Measurements from ENCODE around the gene RND3. TPM values are rescaled to one million over a fixed set of nuclear protein-coding genes. Genes with fewer than 3 reads are reported as not detected.
A peak's percentile ranks its signal among the peaks of the same experiment; 100 is the strongest.

Gene RND3
- total and polyA plus RNA-seq, 10 of the 15 experiments (the other 5 are each of a cell fraction or from before 2014, with no cell fraction given) = 0.38 to 18.3 (median 0.93) TPM

- no peak overlapping the region for H2AFZ ChIP-seq (ENCODE audit: control insufficient read depth, low read depth, low read length)
- ChIA-PET POLR2A (interaction anchor here (0.6 to 7.0 kb wide), 6 partner anchors 13 to 299 kb away, joined by 3 to 45 read pairs (median 4); no protein-coding TSS in a partner anchor), SMC1A (ENCODE audit: uncharacterized antibody, unreplicated experiment) (interaction anchor here (0.8 to 6.5 kb wide), 14 partner anchors 10 to 673 kb away, joined by 3 to 66 read pairs (median 4); no protein-coding TSS in a partner anchor), CTCF (interaction anchor here (0.6 to 3.2 kb wide), 13 partner anchors 10 to 139 kb away, joined by 3 to 15 read pairs (median 4); no protein-coding TSS in a partner anchor), RAD21 (ENCODE audit: unreplicated experiment) (interaction anchor here (0.7 to 11.2 kb wide), 16 partner anchors 8 to 345 kb away, joined by 3 to 143 read pairs (median 5); no protein-coding TSS in a partner anchor)
- WGBS (ENCODE audit: insufficient coverage, insufficient replicate concordance, low lambda C conversion rate, missing lambda C conversion rate) = 3% methylated on average over 2 of the region's 2 CpGs
- no peaks in the 10 kb centered on the region; a peak in 1 of 4 replicates for H3K27me3 ChIP-seq (replicated peaks in 1 of 2; ENCODE audit: control insufficient read depth in 2 of 2, insufficient read depth in 2 of 2, low read length in 1 of 2)
- H3K27ac ChIP-seq (ENCODE audit: control insufficient read depth, insufficient read depth) = no peak overlapping the region
- FAIRE-seq (no peak), ATAC-seq (peak; percentile 85), DNase-seq (ENCODE audit: low read depth, low spot score) (no peak)
- in situ Hi-C loops (cut with MboI) (no loop called here), intact Hi-C loops (cut with micrococcal nuclease; ENCODE audit: unreplicated experiment) (loop anchor here (5.0 kb wide), 1 partner anchor 340 kb away; no protein-coding TSS in a partner anchor)
- H4K20me1 ChIP-seq (ENCODE audit: control insufficient read depth, insufficient read depth) = no peaks in the 10 kb centered on the region; the same call in 1 of the 2 replicates
- H3K9ac ChIP-seq (ENCODE audit: control insufficient read depth, insufficient read depth, low read length) = no peak overlapping the region
- TF ChIP-seq PBX3 (IDR thresholded peaks at IDR 0.05; ENCODE audit: insufficient replicate concordance, low read depth, low read length) (no peak), IKZF1 (conservative IDR thresholded peaks at IDR 0.05) (peak; percentile 64; the same call in 1 of the 2 replicates), IKZF2 (IDR thresholded peaks at IDR 0.05) (peak; percentile 49 to 67; a peak in 2 of 4 replicates), RB1 (IDR thresholded peaks at IDR 0.05; ENCODE audit: borderline replicate concordance) (no peak), MEF2B (IDR thresholded peaks at IDR 0.05; ENCODE audit: partially characterized antibody, poor library complexity, severe bottlenecking) (peak; percentile 54), ATF7 (IDR thresholded peaks at IDR 0.05; ENCODE audit: low read depth) (peak; percentile 74), DPF2 (IDR thresholded peaks at IDR 0.05) (peak; percentile 71), SPI1 (IDR thresholded peaks at IDR 0.05; ENCODE audit: borderline replicate concordance, insufficient read depth, low read depth, low read length) (peak; percentile 82), EP300 (IDR thresholded peaks at IDR 0.05; ENCODE audit: borderline replicate concordance in 1 of 2, control insufficient read depth in 1 of 2, low read depth in 2 of 2, low read length in 2 of 2) (peak in 1 of 2 experiments; percentile 26; a peak in 1 of 4 replicates), HCFC1 (IDR thresholded peaks at IDR 0.05; ENCODE audit: low read length) (no peak), NFYA (IDR thresholded peaks at IDR 0.05; ENCODE audit: borderline replicate concordance, low read depth, low read length) (no peak), MTA2 (IDR thresholded peaks at IDR 0.05; ENCODE audit: low read depth) (peak; percentile 64; the same call in 1 of the 2 replicates), BACH1 (IDR thresholded peaks at IDR 0.05; ENCODE audit: borderline replicate concordance) (peak; percentile 50; the same call in 1 of the 2 replicates), TBL1XR1 (IDR thresholded peaks at IDR 0.05; ENCODE audit: low read depth, low read length) (no peak), POU2F2 (IDR thresholded peaks at IDR 0.05; ENCODE audit: borderline replicate concordance, low read depth, low read length) (no peak), TCF7 (IDR thresholded peaks at IDR 0.05; ENCODE audit: borderline replicate concordance) (no peak), NR2F1 (conservative IDR thresholded peaks at IDR 0.05) (peak; percentile 85), BHLHE40 (IDR thresholded peaks at IDR 0.05; ENCODE audit: borderline replicate concordance in 1 of 2, low read depth in 2 of 2, low read length in 1 of 2) (peak in 1 of 2 experiments; percentile 48; a peak in 1 of 4 replicates)
- H3K4me2 ChIP-seq (ENCODE audit: control insufficient read depth, insufficient read depth) = no peak overlapping the region
- no peaks in the 10 kb centered on the region for H3K4me1 ChIP-seq (ENCODE audit: control insufficient read depth, insufficient read depth, low read length)
- no peaks in the 10 kb centered on the region for H3K36me3 ChIP-seq (ENCODE audit: control insufficient read depth in 2 of 2, insufficient read depth in 2 of 2, low read length in 1 of 2)
- BruUV-seq (replicated peaks) = no TSS peak
- no peaks in the 10 kb centered on the region for H3K79me2 ChIP-seq (ENCODE audit: control insufficient read depth, insufficient read depth, low read length)
- no peak overlapping the region for H3K4me3 ChIP-seq
- no peaks in the 10 kb centered on the region for H3K9me3 ChIP-seq (replicated peaks; ENCODE audit: control insufficient read depth, insufficient read depth, low read length)
Observed at GRCh38 chr2:150472511-150472899, 15.0 kb downstream of the RND3 start.
